GM18861 (cell line): Measurements from ENCODE around the gene PAOX.

Source experiments
- ATAC-seq: cut with Tn5 transposase; IDR thresholded peaks from one replicate; pipeline ENCODE4 v1.9.1; 2021; ENCODE audit not compliant: unreplicated experiment

PAOX gene

DNA sequence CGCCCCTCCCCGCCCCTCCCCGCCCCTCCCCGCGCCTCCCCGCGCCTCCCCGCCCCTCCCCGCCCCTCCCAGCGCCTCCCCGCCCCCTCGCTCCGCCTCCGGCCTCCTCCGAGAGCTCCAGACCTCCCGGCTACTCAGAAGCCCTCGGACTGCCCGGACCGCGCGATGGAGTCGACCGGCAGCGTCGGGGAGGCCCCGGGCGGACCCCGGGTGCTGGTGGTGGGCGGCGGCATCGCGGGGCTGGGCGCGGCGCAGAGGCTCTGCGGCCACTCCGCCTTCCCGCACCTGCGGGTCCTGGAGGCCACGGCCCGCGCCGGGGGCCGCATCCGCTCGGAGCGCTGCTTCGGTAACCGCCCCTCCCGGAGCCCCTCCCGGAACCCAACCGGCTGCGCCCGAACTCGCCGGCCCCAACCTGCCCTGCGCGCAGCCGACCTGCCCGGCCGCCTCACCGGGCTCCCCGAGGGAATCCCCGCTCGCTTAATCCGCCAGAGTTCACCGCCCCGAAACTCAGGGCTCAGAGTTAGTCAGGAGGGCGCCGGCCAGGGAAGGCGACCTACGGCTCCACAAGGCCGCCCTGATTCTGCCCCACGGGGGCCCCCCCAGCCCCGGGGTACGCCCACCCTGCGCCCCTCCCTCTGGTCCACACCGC lies at the start of gene PAOX:
Gene PAOX (plus strand): TSS at position 111 of the 649 bp plus-strand sequence. CDS start 55 bp downstream, at position 166.
- ATAC-seq: peak; percentile 36

DNA sequence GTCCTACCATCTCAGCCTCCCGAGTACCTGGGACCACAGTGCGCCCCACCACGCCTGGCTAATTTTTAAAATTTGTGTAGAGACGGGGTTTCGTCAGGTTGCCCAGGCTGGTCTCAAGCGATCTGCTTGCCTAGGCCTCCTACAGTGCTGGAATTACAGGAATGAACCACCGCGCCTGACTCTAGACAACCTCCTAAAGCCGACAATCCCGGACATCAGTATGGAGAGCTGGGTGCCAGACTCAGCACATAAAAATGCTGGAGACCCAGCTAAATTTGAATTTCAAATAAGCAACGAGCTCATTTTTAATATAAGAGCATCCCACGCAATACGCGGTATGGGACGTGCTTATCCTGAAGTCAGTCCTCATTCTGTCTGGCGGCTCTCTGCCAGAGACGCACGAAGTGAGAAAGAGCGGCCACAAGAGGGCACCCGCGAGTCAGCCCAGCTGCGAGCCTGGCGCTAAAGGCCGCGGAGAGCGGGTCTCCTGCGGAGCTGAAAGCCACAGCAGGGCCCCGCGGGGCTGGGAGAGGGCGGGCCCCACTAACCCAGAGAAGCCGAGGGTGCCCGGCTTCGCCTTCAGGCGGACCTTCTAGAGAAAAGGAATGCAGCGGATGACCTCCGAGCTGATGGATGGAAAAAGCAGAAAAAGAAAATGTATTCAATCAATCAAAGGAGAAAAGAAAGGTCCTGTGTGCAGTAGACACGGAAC lies 49.4 kb upstream of the PAOX start:
- ATAC-seq: peak; percentile 82

DNA sequence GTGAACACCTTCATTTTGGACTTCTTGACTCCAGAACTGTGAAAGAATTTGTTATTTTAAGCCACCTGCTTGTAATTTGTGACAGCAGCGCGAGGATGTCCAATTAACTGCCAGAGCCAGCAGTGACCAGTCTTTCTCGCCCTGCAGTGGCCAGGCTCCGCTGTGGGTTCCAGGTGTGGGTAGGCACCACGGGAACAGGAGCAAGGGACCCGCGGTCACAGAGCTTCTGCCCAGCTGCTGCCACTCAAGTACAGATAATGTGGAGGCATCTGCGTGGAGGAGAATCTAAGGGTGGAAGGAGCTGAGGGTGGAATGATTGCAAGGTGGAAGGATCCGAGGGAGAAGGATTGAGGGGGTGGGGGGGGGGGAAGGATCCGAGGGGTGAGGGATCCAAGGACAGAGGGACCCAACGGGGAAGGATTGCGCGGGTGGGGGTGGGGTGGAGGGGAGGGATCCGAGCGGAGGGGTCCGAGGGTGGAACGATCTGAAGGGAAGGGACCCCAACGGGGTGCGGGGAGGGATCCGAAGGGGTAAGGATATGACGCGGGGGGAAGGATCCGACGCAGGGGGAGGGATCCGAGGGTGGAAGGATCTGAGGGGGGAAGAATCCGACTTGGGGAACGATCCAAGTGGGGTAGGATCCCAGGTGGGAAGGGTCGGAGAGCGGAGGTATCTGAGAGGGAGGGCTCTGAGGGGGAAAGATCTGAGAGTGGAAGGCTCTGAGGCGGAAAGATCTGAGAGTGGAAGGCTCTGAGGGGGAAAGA lies 45.9 kb upstream of the PAOX start:
- no peak for ATAC-seq

DNA sequence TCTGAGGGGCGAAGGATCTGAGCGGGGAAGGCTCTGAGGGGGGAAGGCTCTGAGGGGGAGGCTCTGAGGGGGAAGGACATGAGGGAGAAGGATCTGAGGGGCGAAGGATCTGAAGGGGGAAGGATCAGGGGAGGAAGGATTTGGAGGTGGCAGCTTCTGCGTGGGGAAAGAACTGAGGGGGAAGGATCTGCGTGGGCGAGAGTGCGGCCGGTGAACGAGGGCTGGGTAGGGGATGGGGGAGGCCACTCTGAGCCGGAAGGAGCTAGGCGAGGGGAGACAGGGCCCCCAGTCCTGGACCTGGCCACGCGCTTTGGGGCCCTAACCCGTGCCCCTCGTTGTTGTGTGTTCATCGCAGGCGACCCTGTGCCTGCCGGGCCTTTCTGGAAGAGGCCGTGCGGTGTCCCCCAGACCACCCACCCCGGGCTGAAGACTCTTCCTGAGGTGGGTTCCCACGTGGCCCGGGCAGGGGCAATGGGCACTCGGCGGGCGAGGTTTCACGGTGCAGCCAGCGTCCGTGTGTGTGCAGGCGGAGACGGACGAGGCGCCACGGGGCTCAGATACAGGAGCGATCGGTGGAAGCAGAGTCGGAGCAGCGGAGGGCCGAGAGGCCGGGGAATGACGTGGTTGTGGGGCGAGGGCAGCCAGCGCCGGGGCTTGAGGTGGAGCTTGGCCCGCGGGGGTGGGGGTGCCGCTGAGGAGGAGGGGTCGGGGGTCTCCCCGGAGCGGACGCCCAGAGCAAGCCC lies 44.4 kb upstream of the PAOX start:
- no peak for ATAC-seq

DNA sequence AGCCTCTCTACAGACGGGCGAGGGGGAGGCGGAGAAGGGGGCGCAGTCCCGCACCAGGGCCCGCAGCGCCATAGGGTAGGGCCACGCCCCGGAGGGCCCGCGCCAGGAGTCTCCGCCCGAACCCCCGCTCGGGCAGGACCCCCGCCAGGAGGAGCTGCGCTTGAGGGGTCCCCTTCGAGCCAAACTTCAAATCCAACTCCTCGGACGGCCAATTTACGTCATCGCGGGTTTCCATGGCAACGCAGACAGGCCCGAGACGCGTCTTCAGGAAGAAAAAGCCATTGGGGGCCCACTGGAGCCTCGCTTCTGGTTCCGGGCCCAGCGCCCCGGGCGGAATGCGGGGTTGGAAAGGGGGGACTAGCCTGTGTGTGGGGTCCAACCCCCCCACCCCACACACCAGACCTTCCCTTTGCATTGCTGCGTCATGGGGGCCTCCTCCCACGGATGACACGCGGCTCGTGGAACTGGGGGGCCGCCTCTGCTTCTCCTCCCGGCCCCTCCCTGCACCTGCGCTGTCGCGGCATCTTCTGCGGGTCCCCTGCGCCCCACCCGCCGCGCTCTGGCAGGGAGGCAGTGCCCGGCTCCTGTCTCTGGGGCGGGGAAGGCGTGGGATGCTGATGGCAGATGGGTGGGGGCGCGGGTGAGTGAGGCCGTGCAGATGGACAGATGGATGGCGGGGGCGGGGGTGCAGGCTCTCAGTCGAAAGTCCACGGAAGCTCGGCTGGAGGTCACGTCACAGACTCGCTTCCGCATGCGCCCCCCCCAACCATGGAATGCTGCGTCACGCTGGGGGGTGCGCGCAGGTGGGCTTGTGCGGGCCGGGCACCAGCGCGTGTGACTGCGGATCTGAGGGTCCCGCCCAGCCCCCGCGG lies 43.6 kb upstream of the PAOX start:
- no peak for ATAC-seq

DNA sequence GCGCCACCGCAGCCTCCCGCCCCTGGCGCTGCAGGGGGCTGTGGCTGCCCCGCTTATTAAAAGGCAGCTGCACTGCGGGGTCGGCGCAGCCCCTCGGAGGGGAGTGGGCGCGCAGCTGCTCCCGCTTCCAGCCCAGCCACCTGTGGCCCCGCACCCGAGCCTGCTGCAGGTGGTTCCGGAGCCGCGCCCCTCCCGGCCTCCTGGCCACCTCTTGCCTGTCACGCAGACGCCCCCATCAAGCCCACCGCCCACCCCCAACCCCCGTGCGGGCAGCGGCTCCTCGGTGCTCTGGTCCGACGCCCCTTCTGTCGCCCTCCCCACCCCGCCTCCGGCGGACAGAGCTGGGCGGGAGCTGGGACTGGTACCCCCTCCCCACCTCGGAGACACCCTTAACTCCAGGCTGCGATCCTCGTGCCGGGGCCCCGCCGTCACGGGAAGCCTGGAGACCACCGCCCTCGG lies 42.9 kb upstream of the PAOX start:
- no peak for ATAC-seq

DNA sequence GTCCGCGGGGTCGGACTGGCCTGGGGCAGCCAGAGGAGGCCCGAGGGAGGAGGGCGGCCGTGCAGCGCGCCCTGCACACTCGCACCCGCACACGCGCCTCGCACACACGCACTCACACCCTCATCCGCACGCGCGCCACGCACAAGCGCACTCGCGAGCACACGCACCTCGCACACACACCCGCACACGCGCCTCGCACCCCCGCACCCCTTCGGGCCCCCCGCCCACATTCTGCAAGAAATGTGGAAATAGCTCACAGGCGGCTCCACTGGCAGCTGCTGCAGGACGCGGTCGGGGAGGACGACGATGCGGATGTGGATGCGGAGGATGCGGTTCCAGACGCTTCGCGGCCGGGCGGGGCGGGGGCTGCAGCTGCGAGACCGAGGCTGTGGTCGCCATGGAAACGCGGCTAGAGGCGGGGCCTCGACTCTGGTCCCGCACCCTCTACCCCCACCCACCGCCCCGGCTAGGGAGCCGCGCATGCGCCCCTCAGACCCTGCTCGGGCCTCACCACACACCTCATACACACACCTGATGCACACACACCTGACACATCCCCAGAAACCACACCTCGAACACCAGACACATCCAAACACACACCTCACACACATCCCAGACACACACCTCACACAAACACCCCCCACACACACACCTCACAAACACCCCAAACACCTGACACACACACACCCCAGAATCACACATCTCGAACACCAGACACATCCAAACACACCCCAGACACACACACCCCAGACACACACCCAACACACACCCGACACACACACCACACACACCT lies 42.3 kb upstream of the PAOX start, which contains the start of gene CALY:
Gene CALY (minus strand): TSS at position 320 of the 793 bp plus-strand sequence. CDS start 7,907 bp downstream, outside the sequence.
- ATAC-seq: no peak

DNA sequence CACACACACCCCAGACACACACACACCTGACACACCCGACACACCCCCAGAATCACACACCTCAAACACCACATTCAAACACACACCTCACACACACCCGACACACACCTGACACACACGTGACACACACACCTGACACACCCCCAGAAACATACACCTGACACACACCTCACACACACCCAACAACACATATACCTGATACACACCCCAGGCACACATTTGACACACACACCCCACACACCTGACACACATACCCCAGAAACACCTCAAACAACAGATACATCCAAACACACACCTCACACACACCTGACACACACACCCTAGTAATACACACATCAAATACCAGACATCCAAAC lies 41.7 kb upstream of the PAOX start:
- ATAC-seq: no peak

DNA sequence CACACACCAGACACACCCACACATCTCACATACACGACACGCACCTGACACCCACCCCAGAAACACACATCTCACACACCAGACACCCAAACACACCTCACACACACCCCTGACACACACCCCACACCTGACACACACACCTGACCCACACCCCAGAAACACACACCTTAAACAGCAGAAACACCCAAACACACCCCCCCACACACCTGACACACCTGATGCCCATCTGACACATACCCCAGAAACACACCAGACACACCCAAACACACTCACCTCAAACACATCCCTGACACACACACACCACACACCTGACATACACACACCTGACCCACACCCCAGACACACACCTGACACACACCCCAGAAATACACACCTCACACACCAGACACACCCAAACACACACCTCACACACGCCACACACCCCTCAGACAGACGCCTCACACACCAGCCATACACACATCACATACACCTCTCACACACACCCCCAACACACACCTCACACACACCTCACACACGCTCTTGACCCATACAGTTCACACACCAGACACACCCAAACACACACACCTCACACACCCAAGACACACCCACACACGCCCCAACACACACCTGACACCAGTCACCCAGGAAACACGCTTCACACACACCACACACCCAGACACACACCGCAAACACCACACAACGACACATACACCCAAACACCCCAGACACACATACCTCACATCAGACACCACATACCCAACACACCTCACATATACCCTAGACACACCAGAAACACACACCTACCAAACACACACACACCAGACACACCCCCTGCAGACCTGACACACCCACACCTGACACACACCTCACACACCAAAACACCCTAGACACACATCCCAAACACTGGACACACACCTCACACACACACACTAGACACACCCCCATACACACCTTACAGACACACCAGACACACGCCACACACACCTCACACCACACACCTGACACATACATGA lies 40.7 kb upstream of the PAOX start:
- ATAC-seq: no peak

DNA sequence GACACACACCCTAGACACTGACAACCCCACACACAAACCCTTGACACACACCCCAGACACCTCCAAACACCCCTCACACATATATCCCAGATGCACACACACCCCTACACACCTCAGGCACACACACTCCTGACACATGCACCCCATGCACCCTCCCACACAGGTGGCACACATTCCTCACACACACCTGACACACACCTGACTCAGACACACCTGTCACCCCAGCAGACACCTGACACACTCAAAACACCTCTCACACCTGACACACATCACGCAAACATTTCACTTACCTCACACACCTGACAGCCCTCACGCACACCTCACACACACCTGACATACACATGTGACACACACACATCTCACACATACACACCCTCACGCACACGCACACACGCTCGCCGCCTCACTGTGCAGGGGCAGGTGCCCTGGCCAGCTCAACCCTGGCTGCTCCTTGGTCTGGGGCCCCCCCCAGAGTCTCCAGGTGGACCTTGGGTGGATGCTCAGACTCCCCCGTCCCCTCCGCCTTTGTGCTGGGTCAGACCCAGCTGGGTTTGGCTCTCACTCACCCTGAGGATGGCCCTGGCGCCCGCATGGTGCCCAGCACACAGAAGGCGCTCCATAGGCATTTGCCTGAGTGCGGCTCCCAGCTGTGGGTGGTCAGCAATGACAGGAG lies 39.2 kb upstream of the PAOX start:
- ATAC-seq: no peak

DNA sequence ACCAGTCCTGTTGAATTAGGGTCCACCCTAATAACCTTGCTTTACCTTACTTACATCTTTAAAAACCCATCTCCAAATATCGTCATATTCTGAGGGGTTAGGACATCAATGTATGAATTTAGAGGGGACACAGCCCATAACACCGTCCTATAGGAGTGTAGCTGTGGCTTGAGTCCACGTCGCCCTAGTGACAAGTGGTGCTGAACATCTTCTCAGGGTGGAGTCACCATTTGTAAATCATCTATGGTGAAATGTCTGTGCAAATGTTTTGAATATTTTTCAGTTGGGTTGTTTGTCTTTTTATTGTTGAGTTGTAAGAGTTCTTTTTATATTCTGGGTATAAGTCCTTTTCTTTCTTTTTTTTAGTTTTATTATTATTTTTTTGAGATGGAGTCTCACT lies 37.1 kb upstream of the PAOX start:
- no peak for ATAC-seq

DNA sequence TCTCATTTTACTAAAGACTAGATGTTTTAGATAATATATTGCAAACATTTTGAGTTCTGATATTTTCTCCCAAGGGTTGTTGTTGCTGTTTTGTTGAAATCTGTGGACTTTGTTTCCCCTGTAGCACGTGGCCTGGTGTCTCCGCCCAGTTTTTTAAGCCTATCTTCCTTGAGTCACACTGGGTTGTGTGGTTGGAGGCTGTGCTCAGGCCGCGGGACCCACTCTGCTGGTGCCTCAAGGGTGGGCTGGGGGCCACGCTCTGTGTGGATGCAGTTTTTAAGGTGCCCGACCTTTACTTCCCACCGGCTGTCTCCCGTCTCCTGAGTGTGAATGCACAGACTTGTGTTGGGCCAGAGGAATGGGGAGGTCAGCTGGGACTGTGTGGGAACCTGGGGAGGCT lies 36.1 kb upstream of the PAOX start:
- ATAC-seq: no peak

DNA sequence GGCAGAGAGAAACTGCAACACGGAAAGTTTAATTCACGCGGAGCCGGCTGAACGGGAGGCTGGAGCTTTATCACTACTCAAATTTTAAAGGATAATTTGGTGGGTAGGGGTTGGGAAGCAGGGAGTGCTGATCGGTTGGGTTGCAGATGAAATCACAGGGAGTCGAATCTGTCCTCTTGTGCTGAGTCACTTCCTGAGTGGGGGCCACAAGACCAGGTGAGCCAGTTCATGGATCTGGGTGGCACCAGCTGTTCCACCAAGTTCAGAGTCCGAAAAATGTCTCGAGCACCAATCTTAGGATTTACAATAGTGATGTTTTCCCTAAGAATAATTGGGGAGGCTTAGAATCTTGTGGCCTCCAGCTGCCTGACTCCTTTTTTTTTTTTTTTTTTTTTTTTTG lies 35.5 kb upstream of the PAOX start:
- ATAC-seq: no peak

DNA sequence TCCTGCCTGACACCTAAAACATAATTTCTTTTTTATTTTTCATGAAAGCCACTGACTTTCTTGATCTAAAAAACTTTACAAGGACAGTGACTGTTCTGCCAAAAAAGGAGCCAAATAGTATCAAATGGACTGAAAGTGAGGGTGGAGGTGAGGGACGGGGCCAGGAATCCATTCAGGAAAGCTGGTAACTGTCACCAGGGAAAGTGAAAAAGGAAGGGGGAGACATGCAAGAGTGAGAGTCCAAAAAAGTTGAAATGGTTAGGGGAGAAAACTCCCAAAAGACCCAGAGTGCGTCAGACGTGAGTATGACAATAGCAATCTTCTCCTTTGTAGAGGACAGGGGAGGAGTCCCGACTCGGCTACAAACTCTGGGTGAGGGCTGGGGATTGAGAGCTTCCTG lies 34.8 kb upstream of the PAOX start:
- no peak for ATAC-seq

DNA sequence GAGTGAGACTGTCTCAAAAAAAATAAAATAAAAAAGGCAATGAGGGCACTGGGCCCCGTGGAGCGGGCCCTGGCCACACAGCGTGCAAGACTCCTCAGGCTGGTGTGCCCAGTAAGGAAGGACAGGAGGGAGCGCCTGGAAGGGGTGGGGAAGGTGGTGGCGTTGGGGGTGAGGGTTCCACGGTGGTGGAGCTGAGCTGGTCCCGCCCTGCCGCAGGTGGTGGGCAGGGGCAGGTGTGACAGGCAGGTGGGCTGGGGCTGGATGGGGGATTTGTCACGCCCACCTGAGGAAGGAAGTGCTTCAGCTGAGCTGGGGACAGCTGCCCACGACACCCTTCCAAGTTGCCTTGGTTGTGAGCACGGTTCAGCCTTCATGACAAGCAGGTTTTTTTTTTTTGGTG lies 32.6 kb upstream of the PAOX start:
- ATAC-seq: no peak

DNA sequence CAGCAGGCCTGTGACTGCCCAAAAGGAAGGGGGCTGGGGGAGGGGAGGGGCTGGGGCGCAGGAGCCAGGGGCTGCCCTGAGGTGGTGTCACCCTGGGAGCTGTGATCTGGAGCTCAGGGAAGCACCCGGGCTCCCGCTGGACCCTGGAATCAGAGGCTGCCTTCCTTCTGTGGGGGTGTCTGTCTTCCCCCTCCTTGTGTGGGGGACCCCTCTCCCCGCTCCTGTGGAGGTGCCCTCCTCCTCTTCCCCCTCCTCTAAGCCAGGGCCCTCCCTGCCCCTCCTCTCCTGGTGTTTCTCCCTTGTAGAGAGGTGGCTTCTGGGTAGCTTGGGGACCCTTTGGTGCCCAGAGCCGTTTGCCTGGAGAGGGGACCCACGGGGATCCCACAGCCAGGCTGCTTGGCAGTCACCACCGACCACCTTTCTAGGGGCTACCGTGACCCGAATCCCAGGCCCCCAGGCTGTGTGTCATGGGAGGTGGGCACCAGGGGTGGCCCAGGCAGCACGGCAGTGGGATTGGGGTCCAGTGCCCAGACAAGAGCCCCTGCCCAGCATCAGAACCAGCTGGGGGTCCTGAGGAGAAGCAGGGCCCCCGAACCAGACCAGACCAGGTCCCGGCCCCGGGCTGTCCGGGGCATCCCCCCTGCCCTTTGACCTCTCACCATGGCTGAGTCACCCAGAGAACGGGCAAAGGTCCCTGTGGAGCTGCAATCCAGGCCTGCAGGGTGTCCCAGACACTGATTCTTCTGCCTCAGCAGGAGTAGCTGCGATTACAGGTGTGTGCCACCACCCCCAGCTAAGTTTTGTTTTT lies 31.1 kb upstream of the PAOX start:
- ATAC-seq: no peak

DNA sequence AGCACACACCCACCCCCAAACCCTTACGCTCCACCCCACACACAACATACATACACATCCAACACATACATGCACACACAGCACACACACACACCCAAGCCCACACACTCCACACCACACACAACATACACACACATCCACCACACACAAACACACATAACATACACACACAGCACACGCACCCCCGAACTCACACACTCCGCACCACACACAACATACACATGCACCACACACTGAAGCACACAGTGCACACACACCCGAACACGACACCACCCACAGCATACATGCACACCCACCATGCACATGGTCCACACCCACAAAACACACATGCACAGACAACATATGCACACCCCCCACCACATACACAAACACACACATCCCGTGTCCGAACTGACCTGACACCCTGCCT lies 29.9 kb upstream of the PAOX start:
- no peak for ATAC-seq
